Stimulated activated CD4-positive, alpha-beta T cell treated with anti-CD3 and anti-CD28 coated beads, Interleukin-12 subunit alpha, Interleukin-12 subunit beta, amount 100 ng/mL, for 4 hours (primary cell): ENCODE data around the gene GPANK1.
A peak's percentile ranks its signal among the peaks of the same experiment; 100 is the strongest.

Experiments used
- DNase-seq: peaks from one replicate; pipeline ENCODE4 v3.0.0-alpha.2; 2020

Gene GPANK1

DNA sequence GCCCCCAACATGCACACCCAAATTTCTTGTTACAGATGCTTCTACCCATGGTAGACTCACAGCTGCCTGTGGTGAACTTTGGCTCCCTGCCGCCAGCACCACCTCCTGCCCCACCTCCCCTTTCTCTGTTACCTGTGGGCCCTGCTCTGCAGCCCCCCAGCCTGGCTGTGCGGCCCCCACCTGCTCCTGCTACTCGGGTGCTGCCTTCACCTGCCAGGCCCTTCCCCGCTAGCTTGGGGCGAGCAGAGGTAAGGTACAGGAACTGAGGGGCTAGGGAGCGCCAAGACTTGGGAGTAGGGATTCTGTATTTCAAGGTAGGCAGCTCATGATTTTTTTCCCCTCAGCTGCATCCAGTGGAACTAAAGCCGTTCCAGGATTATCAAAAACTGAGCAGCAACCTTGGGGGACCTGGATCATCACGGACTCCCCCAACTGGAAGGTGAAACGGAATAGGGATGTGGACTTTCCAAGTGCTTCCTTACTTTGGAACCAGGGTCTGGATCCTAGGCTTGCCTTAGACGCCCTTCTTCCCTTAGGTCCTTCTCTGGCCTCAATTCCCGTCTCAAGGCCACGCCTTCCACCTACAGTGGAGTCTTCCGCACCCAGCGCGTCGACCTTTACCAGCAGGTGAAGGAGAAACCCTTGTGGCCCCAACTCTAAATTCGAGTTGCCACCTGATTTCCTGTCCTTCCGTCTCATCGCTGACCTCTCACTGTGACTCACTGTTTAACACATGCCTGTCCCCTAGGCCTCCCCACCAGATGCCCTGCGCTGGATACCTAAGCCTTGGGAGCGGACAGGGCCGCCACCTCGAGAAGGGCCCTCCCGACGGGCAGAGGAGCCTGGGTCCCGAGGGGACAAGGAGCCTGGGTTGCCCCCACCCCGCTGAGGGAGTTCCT is 27.9 kb downstream of the GPANK1 start:
- no peak for DNase-seq

DNA sequence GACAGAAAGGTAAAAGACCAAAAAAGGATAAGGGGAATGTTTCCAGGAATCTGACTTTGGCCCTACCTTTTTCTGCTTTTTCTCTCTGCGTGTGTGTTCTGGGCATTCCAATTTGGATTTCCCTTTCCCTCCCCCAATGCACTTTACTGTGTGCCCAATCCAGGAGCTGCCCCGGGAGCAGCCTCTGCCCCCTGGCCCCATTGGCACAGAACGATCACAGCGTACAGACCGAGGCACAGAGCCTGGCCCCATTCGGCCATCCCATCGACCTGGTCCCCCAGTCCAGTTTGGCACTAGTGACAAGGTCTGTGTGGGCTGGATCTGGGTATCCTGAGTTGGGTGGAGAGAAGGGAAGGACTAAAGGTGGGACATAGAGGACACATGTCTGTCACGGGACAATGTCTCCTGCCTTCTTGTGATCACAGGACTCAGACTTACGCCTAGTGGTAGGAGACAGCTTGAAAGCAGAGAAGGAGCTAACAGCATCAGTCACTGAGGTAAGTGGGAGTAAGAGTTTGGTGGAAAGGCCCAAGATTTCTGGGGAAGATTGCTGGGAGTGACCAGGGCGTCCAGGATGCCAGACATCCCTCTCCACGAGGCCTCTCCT is 29.7 kb downstream of the GPANK1 start:
- no peak for DNase-seq

- no peak for DNase-seq
Measured at GRCh38 chr6:31634131-31634530, 30.7 kb downstream of the GPANK1 start.

GRCh38 chr6:31633447-31633846 is 31.4 kb downstream of the GPANK1 start:
- no peak for DNase-seq

GRCh38 chr6:31632279-31632946 is 32.4 kb downstream of the GPANK1 start:
- DNase-seq: no peak

- DNase-seq: no peak
Measured at GRCh38 chr6:31631681-31632278, 33.0 kb downstream of the GPANK1 start.

DNA sequence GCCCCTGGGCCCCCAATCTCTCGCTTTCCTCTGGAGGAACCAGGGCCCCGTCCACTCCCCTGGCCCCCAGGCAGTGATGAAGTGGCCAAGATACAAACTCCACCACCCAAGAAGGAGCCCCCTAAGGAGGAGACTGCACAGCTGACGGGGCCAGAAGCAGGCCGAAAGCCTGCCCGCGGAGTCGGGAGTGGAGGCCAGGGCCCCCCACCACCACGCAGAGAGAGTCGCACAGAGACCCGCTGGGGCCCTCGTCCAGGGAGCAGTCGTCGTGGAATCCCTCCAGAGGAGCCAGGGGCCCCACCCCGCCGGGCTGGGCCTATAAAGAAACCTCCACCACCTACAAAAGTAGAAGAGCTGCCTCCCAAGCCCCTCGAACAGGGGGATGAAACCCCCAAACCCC is 33.6 kb downstream of the GPANK1 start:
- DNase-seq: no peak

- no peak for DNase-seq
Measured at GRCh38 chr6:31630177-31630934, 34.4 kb downstream of the GPANK1 start.

GRCh38 chr6:31629014-31629413 is 35.8 kb downstream of the GPANK1 start:
- no peak for DNase-seq

- no peak for DNase-seq
Measured at GRCh38 chr6:31627690-31628287, 37.0 kb downstream of the GPANK1 start.

GRCh38 chr6:31626952-31627351 is 37.8 kb downstream of the GPANK1 start:
- no peak for DNase-seq

DNA sequence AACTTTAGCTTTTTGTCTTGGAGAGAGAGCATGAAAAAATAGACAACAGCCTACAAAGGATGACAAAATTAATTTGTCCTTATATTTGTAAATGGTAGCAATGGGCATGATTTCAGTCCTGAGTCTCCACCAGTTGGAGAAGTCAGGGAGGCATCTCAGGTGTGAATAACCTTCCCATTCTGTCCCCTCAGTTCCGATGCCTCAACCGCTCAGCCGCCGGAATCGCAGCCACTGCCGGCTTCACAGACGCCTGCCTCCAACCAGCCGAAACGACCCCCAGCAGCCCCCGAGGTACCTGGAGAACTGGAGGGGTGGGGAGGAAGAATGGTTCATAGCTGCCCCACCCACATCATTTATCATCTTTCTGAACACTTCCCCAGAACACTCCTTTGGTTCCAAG is 40.7 kb downstream of the GPANK1 start:
- DNase-seq: no peak

DNA sequence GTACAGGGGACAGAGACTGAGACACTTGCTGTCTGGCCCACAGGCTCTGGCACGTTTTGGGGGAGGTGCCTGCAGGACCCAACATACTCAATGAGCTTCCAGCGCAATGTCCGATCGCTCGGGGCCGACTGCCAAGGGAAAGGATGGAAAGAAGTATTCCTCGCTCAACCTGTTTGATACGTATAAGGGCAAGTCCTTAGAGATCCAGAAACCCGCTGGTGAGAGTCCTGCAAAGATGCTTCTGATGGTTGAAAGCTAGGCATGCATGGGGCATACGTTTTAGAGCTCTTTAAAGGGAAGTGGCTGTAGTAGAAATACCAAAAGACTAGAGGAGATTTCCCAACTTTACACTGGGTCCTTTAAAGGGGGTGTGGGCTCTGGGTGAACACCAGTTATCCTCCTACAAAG is 42.1 kb downstream of the GPANK1 start:
- no peak for DNase-seq

GRCh38 chr6:31621991-31622390 is 42.8 kb downstream of the GPANK1 start:
- DNase-seq: no peak

- DNase-seq: no peak
Measured at GRCh38 chr6:31621320-31621939, 43.4 kb downstream of the GPANK1 start.

DNA sequence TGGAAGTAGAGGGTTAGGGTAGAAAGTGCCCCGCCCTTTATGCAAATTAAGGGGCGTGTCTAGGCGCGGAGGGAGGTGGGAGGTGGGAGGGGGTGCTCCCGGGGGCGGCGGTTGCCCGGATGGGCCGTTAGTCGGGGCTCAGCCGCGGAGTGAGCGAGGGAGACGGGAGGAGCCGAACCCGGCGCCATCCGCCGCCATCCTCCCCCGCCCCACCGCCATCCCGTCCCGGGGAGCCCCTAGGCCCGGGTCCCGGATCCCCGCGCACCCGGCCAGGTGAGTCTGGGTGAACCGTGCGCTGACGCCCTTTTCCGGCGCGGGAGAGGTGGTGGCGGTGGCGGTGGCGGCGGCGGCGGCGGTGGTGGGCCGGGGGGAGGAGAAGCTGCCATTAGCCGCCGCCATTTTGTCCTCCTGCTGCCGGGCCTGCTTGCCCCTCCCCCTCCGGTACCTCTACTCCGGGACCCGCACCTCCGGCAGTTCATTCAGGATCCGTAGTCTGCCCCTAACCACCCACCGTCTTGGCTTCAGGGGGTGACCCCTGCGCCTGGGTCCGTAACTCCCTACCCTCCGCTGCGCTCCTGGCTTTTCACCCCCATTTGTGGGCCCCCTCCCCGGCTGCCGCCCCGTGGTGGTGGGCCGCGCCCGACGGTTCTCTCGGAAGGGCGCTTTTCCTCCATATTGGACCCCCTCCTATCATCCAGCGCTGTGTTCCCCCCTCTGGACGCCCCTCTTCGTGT is 44.0 kb downstream of the GPANK1 start, which contains the start of gene PRRC2A:
PRRC2A (plus strand) TSS at position 130 of the 734 bp plus-strand sequence. CDS start 2,075 bp downstream, outside the sequence.
- DNase-seq: peak; percentile 94

GRCh38 chr6:31619805-31620585 is 44.8 kb downstream of the GPANK1 start:
- peak; percentile 93 for DNase-seq

DNA sequence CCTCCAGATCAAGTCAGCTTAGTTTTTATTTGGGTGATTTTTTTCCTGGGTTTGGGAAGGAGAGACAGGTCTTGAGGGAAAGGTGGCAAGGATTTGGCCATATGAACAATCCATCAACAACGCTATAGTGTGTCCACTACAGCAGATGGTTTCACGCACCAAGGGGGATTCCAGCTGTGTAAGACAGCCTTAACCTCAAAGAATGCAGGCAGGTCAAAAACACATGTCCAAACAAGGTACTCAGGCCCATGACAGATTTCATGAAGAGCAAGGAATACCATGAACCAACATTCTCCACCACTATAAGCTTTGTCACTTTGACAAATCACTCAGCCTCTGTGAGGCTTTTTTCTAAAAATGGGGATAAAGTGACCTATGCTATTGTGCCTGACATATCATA is 47.8 kb downstream of the GPANK1 start:
- DNase-seq: no peak

GRCh38 chr6:31615748-31616147 is 49.0 kb downstream of the GPANK1 start:
- DNase-seq: peak; percentile 28
